ENCODE measurements around the gene RDM1. TPM values are rescaled to one million over a fixed set of nuclear protein-coding genes. Genes with fewer than 3 reads are reported as not detected.

RDM1 gene
- total and polyA plus RNA-seq, 7 donors, result 0.92 to 3.6 TPM; not detected in 5

DNA sequence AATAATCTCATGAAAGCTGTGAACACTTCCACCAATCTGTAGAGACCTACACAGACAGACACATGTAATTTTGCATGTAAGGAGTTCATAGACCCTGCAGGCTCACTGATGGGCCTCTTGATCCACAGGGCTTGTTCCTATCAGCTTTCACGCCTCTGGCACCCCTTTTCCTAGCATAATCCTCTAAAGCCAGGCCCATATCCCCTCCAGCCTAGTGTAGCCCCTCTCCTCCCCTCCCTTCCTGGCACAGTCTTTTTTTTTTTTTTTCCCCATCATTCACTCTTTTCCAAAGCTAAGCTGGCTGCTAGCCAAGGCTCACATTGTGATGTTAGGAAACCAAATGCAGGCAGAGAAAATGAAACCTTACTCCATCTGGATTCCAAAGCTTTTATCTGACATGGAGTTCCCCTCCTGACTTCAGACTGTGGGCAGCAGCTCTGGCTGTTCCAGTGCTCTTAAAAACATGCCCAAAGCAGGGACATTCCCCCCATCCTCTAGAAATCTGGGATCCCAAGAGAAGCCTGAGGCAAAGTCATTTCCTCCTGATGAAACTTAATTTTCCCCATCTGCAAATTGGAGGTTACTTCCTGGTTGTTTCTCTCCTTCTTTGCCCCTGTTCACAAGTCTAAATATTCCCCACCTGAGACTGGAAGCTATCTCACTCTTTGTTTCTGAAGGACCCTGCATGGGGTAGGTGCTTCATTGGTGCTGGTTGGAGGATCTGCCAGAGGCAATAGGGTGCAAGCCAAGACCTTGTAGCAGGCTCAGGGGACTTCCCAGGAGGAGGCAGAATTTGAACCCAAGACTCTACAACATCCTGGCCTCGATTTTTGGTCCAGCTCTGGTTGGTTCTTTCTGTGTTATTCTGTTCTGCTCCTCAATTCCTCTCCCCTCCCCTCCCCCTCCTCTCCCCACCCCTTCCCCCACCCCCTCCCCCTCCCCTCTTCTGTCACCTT is 40.5 kb downstream of the RDM1 start:
- no peaks in the 10 kb centered on the region for H3K36me3 ChIP-seq
- no peak overlapping the region for H3K4me3 ChIP-seq
- no peak overlapping the region for H3K27ac ChIP-seq
- WGBS, 2 donors, result 78 to 81% methylated on average over 2 of the region's 2 CpGs
- no peaks in the 10 kb centered on the region for H3K27me3 ChIP-seq
- no peaks in the 10 kb centered on the region for H3K4me1 ChIP-seq
- H3K9me3 ChIP-seq, result no peaks in the 10 kb centered on the region
- TF ChIP-seq POLR2A (IDR thresholded peaks at IDR 0.05) (no peak), EP300 (IDR thresholded peaks at IDR 0.05) (no peak), CTCF (IDR thresholded peaks at IDR 0.05) (no peak), POLR2AphosphoS5 (IDR thresholded peaks at IDR 0.05) (no peak)
- intact Hi-C loops (cut with DNase I), result no loop called here
- DNase-seq, result no peak

- WGBS, 2 donors, result 78% methylated on average over 2 of the region's 2 CpGs
- H3K27me3 ChIP-seq, result no peaks in the 10 kb centered on the region
- intact Hi-C loops (cut with DNase I), result no loop called here
Observed at GRCh38 chr17:35889241-35889640, 41.3 kb downstream of the RDM1 start.

DNA sequence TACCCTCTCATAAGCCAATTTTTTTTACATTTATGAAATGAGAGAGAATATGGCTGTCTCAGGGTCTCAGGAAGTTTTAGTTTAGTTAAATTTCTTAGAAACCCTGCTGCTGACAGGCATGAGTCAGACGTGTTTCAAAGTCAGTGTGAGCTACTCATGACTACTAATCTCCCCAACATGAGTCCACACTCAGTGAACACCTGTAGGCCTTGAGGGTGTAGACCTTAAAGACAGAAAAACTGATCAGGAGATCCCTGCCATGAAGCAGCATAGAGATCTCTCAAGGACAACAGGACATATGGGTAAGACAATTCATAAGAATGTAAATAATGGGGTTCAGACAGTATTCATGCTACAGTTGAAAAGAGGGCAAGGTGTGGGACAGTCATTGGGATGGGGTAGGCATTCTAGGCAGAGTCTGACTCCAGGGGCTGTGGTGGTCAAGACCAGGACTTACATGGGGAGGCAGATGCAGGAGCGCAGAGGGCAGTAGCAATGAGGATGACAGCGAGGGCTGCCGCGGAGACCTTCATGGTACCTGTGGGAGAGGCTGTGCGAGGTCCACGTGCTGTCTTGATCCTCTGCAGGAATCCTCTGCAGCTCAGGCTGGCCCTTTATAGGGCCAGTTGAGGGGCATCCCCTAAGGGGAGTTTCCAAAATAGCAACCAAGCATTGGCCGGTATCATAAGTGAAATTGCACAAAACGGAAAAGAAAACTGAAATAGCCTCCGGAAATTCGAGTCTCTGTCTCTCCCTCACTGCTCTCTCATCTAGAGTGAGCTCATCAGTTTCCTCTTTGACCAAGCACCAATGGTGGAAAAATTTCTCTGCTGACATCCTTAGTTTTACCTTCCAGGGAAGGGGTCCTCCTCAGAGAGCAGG is 50.6 kb downstream of the RDM1 start, which contains the start of gene CCL5:
CCL5 (minus strand) TSS at position 588 of the 882 bp plus-strand sequence.
- H3K36me3 ChIP-seq, result no peaks in the 10 kb centered on the region
- intact Hi-C loops (cut with DNase I), result no loop called here
- no peaks in the 10 kb centered on the region for H3K9me3 ChIP-seq
- H3K4me1 ChIP-seq, result no peaks in the 10 kb centered on the region
- H3K27me3 ChIP-seq, result no peaks in the 10 kb centered on the region
- TF ChIP-seq POLR2A (IDR thresholded peaks at IDR 0.05), result no peak
- TF ChIP-seq POLR2AphosphoS5 (IDR thresholded peaks at IDR 0.05), result no peak
- TF ChIP-seq CTCF (IDR thresholded peaks at IDR 0.05), result no peak
- no peak for TF ChIP-seq EP300 (IDR thresholded peaks at IDR 0.05)
- no peak within 1 kb of the TSS for H3K27ac ChIP-seq
- WGBS, 2 donors, result 65 to 67% methylated on average over 11 of the region's 11 CpGs
- no peak for DNase-seq
- H3K4me3 ChIP-seq, result no peak within 1 kb of the TSS

More at GRCh38 chr17:35889241-35889640, 41.3 kb downstream of the RDM1 start:
- no peak for DNase-seq
- Histone ChIP-seq H3K4me3 (no peak overlapping the region), H3K9me3 (no peaks in the 10 kb centered on the region), H3K36me3 (no peaks in the 10 kb centered on the region), H3K4me1 (no peaks in the 10 kb centered on the region), H3K27ac (no peak overlapping the region)
- TF ChIP-seq POLR2A (IDR thresholded peaks at IDR 0.05), result no peak
- TF ChIP-seq CTCF (IDR thresholded peaks at IDR 0.05), result no peak
- TF ChIP-seq EP300 (IDR thresholded peaks at IDR 0.05), result no peak
- no peak for TF ChIP-seq POLR2AphosphoS5 (IDR thresholded peaks at IDR 0.05)

DNA sequence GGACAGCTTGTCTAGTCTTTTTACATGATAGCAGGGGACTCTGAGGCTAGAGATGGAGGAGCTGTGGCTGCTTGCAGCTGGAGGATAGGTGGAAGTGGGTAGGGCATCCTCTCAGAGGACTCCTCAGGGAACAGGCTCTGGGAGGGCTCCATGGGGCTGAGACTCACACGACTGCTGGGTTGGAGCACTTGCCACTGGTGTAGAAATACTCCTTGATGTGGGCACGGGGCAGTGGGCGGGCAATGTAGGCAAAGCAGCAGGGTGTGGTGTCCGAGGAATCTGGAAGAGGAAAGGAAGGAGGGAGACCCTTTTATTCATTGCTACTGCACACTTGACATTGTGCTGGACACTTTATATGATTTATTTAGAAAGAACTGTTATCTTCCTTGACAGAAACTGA is 52.2 kb downstream of the RDM1 start:
- Histone ChIP-seq H3K36me3 (no peaks in the 10 kb centered on the region), H3K4me3 (no peak overlapping the region), H3K27me3 (no peaks in the 10 kb centered on the region), H3K27ac (no peak overlapping the region), H3K9me3 (no peaks in the 10 kb centered on the region), H3K4me1 (no peaks in the 10 kb centered on the region)
- intact Hi-C loops (cut with DNase I), result no loop called here
- 61 to 70% methylated on average over 4 of the region's 4 CpGs for WGBS, 2 donors
- TF ChIP-seq EP300 (IDR thresholded peaks at IDR 0.05) (no peak), POLR2AphosphoS5 (IDR thresholded peaks at IDR 0.05) (no peak), POLR2A (IDR thresholded peaks at IDR 0.05) (no peak), CTCF (IDR thresholded peaks at IDR 0.05) (no peak)
- no peak for DNase-seq
